Activated CD4-positive, alpha-beta T cell treated with anti-CD3 and anti-CD28 coated beads, Interleukin-2, amount 10 ng/mL, durations not matched to agents 7 days and 5 days (primary cell): ENCODE data around the gene POLR2F. TPM values are rescaled to one million over a fixed set of nuclear protein-coding genes. Genes with fewer than 3 reads are reported as not detected.
"Not testable (repeated sequence)": the region's sequence is repeated elsewhere in the genome, so short reads cannot be mapped to it uniquely, and the experiment has no call there.

Experiments
- CTCF ChIA-PET: fragments of 350-600 bp; sonication (Branson Sonifier 250); formaldehyde crosslinking; loops from one replicate; lab custom pipeline; 2021; ENCODE audit warnings: antibody characterized with exemption; lab: Charles Lee
- POLR2A ChIA-PET: fragments of 350-600 bp; sonication (Branson Sonifier 250); formaldehyde crosslinking; loops from one replicate; lab custom pipeline; 2021; ENCODE audit warnings: antibody characterized with exemption; lab: Charles Lee
- DNase-seq: peaks from one replicate; pipeline ENCODE4 v3.0.0-alpha.2; 2020
- H3K27ac Mint-ChIP-seq: one replicate; pipeline ENCODE4 v1.8.0; 2021; ENCODE audit warnings: mild to moderate bottlenecking, moderate library complexity, mixed read lengths
- H3K27me3 Mint-ChIP-seq: one replicate; pipeline ENCODE4 v1.8.0; 2021; ENCODE audit warnings: mixed read lengths
- H3K36me3 Mint-ChIP-seq: one replicate; pipeline ENCODE4 v1.8.0; 2021; ENCODE audit warnings: low read depth, mixed read lengths
- H3K4me1 Mint-ChIP-seq: one replicate; pipeline ENCODE4 v1.8.0; 2021; ENCODE audit warnings: mixed read lengths
- H3K4me3 Mint-ChIP-seq: one replicate; pipeline ENCODE4 v1.8.0; 2021; ENCODE audit warnings: mild to moderate bottlenecking, moderate library complexity, mixed read lengths
- H3K9me3 Mint-ChIP-seq: one replicate; pipeline ENCODE4 v1.8.0; 2021; ENCODE audit warnings: mixed read lengths
- total RNA-seq, 2 experiments: library from RNA; stranded (reverse); gene quantifications; one replicate each; pipeline ENCODE4 v1.2.3, GENCODE V29; 2021

The POLR2F gene
- total RNA-seq, 2 experiments from 2014 or later, result 58.5 to 66.3 TPM

DNA sequence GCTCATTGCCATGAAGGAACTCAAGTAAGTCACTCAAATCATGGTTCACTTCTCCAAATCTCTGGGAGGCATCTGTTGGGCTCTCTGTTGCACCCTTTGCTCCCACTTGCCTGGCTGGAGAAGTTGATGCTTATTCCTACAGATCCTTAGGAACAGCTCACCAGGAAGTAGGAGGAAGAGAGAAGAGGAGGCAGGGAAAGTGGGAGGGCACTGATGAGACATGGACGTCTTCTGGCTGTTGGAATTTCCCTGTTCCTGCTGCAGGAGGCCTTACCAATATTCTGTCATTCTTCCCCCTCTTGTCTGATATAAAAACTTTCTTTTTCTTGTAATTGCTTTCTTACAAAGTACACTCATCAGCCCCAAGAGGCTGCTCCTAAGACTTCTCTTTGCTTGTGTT is 13.6 kb downstream of the POLR2F start:
- H3K4me3 Mint-ChIP-seq, result no peak overlapping the region
- DNase-seq, result no peak
- H3K27ac Mint-ChIP-seq, result no peak overlapping the region
- H3K27me3 Mint-ChIP-seq, result no peaks in the 10 kb centered on the region
- H3K9me3 Mint-ChIP-seq, result no peaks in the 10 kb centered on the region
- H3K36me3 Mint-ChIP-seq, result peaks cover 17% of the 10 kb centered on the region
- CTCF ChIA-PET, result interaction anchor here (1.0 to 3.5 kb wide), 3 partner anchors 9 to 148 kb away, joined by 4 to 13 read pairs (median 8); partner anchors contain the start of genes C22orf23 and POLR2F
- peaks cover 2% of the 10 kb centered on the region for H3K4me1 Mint-ChIP-seq
- POLR2A ChIA-PET, result no interaction called here

GRCh38 chr22:37967637-37968451 is 14.3 kb downstream of the POLR2F start:
- CTCF ChIA-PET, result interaction anchor here (1.0 to 3.5 kb wide), 4 partner anchors 9 to 149 kb away, joined by 3 to 13 read pairs (median 6); partner anchors contain the start of genes C22orf23 and POLR2F
- peaks cover 14% of the 10 kb centered on the region for H3K36me3 Mint-ChIP-seq
- no peak overlapping the region for H3K4me3 Mint-ChIP-seq
- peaks cover 2% of the 10 kb centered on the region for H3K4me1 Mint-ChIP-seq
- H3K9me3 Mint-ChIP-seq, result no peaks in the 10 kb centered on the region
- H3K27ac Mint-ChIP-seq, result peak overlapping the region; percentile 27
- POLR2A ChIA-PET, result no interaction called here
- no peaks in the 10 kb centered on the region for H3K27me3 Mint-ChIP-seq
- DNase-seq, result no peak

DNA sequence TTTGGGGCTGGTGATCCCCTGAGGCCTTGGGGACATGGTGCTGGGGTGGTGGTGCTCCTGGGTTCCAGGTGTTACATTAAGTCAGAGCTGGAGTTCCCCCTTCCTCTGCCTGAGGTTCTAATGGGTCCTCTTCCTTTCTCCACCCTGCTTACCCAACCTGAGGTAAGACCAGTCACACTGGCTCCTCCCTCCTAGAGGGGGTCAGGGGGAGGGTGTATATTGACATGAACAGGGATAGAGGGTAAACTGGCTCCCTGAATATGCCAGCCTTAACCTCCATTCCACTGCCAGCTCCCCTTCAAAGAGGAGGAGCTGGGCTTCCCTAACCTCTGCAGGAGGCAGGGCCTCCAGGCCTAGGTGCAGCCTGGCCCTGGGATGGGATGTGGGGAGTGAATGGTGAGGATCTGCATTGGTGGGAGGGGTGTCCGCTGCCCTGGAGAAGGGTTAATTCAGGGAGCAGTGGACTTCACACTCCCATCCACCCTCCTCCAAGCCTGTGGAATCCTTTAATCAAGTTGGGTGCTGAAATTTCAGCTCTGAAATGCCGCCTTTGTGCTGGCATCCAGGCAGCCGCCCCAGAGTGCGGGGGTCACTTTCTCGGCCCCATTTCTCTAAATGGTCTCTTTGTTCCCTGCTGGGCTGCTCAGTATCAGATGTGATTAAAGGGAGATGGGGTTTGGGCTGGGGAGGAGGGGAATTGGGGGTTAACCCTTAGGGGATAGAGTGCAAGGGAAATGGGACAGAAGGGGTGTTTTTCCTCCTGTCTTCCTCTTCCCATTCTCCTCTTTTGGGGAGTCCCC is 15.2 kb downstream of the POLR2F start:
- Mint-ChIP-seq H3K27me3 (no peaks in the 10 kb centered on the region), H3K9me3 (no peaks in the 10 kb centered on the region), H3K4me1 (peaks cover 2% of the 10 kb centered on the region), H3K27ac (peak overlapping the region; percentile 27), H3K4me3 (no peak overlapping the region), H3K36me3 (peaks cover 14% of the 10 kb centered on the region)
- DNase-seq, result no peak
- ChIA-PET CTCF (interaction anchor here (1.0 to 2.4 kb wide), 2 partner anchors 15 to 24 kb away, joined by 3 to 8 read pairs; partner anchors contain the start of genes C22orf23 and POLR2F), POLR2A (no interaction called here)

- no peak overlapping the region for H3K27ac Mint-ChIP-seq
- no peaks in the 10 kb centered on the region for H3K9me3 Mint-ChIP-seq
- no peak for DNase-seq
- no peak overlapping the region for H3K4me3 Mint-ChIP-seq
- H3K27me3 Mint-ChIP-seq, result no peaks in the 10 kb centered on the region
- H3K36me3 Mint-ChIP-seq, result peaks cover 14% of the 10 kb centered on the region
- ChIA-PET POLR2A (no interaction called here), CTCF (interaction anchor here (0.8 kb wide), 1 partner anchor 650 kb away, joined by 3 read pairs; no protein-coding TSS in a partner anchor)
- peaks cover 2% of the 10 kb centered on the region for H3K4me1 Mint-ChIP-seq
Measured at GRCh38 chr22:37970864-37971263, 17.4 kb downstream of the POLR2F start.

DNA sequence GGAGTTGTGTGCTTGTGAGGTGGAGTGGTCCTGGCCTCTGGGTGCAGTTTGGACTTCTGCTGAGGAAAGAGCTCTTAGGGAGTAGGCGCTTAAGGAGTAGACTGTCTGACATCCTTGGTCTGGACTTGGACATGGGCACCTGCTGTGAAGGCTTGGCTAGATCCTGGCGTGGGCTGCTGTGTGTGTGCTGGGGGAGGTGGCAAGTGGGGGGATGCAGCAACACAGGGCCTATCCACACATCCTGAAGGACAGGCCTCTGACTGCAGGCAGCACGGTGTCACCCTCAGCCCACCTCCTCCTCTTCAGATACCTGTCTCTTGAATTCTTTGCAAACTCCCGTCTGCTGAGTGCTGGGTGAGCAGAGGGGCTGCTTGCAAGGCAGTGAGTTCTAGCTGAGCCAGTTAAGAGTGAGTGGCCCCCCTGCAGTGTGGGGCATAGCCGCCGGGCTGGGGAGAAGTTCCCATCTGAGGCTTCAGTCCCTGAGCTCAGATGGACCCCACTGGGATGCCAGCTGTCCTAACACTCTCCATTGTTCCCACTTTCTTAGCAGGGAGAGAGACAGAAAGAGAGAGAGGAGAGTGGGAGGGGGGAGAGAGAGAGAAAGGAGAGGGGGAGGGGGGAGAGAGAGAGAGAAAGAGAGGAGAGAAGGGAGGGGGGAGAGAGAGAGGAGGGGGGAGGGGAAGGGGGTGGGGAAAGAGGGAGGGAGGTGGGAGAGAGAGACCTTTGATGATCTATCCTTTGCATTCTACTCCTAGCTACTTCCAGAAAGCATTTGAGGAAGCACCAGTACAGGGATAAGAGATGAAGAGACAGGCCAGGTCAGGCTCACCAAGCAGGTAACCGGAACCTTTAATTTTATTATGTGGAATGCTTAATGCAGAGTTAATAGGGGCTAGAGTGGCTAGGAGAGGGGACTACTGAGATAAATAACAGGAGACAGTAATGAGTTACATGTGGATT is 18.3 kb downstream of the POLR2F start:
- Mint-ChIP-seq H3K27ac (no peak overlapping the region), H3K4me3 (no peak overlapping the region), H3K36me3 (peaks cover 14% of the 10 kb centered on the region), H3K9me3 (no peaks in the 10 kb centered on the region), H3K4me1 (no peaks in the 10 kb centered on the region), H3K27me3 (no peaks in the 10 kb centered on the region)
- ChIA-PET CTCF (interaction anchor here (0.8 kb wide), 1 partner anchor 650 kb away, joined by 3 read pairs; no protein-coding TSS in a partner anchor), POLR2A (no interaction called here)
- DNase-seq, result no peak

- Mint-ChIP-seq H3K27me3 (no peaks in the 10 kb centered on the region), H3K9me3 (no peaks in the 10 kb centered on the region), H3K4me1 (no peaks in the 10 kb centered on the region), H3K27ac (no peak overlapping the region), H3K4me3 (no peak overlapping the region), H3K36me3 (peaks cover 11% of the 10 kb centered on the region)
- CTCF ChIA-PET, result no interaction called here
- no peak for DNase-seq
- POLR2A ChIA-PET, result interaction anchor here (0.6 kb wide), 1 partner anchor 10 kb away, joined by 5 read pairs; no protein-coding TSS in a partner anchor
Measured at GRCh38 chr22:37972527-37972926, 19.0 kb downstream of the POLR2F start.

- Mint-ChIP-seq H3K4me1 (no peaks in the 10 kb centered on the region), H3K4me3 (no peak overlapping the region), H3K9me3 (no peaks in the 10 kb centered on the region), H3K36me3 (peaks cover 8% of the 10 kb centered on the region), H3K27ac (no peak overlapping the region), H3K27me3 (no peaks in the 10 kb centered on the region)
- POLR2A ChIA-PET, result no interaction called here
- DNase-seq, result no peak
- CTCF ChIA-PET, result interaction anchor here (0.6 to 1.3 kb wide), 2 partner anchors 19 to 25 kb away, joined by 3 read pairs; no protein-coding TSS in a partner anchor
Measured at GRCh38 chr22:37973271-37974170, 20.0 kb downstream of the POLR2F start.

DNA sequence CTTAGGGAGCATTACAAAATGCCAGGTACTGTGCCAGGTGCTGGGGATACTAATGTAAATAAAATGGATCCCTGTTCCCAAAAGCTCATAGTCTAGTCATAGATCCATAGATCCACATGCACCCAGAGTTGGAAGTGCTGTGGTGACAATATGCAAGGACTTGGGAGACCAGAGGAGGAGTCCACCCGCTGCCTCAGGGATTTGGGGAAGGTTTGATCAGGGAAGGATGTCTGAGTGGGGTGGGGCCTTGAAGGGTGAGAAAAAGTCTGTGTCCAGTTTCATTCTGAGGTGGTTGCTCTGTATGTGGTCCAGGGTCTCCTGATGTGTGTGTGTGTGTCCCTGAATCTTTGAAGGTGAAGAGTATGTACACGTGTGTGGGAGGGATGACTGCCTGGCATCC is 21.7 kb downstream of the POLR2F start:
- Mint-ChIP-seq H3K4me3 (no peak overlapping the region), H3K9me3 (no peaks in the 10 kb centered on the region), H3K36me3 (peaks cover 2% of the 10 kb centered on the region), H3K27me3 (no peaks in the 10 kb centered on the region), H3K27ac (no peak overlapping the region), H3K4me1 (no peaks in the 10 kb centered on the region)
- ChIA-PET POLR2A (no interaction called here), CTCF (no interaction called here)
- no peak for DNase-seq

DNA sequence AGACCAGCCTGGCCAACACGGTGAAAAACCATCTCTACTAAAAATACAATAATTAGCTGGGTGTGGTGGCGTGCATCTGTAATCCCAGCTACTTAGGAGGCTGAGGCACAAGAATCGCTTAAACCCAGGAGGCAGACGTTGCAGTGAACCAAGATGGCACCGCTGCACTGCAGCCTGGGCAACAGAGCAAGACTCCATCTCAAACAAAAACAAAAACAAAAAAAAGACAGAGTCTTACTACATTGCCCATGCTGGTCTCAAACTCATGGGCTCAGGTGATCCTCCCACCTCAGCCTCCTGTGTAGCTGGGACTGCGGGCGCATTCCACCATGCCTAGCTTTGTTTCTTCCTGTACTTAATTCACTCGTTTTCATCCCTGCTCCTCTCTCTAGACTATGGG is 22.5 kb downstream of the POLR2F start:
- H3K9me3 Mint-ChIP-seq, H3K4me1 Mint-ChIP-seq, H3K36me3 Mint-ChIP-seq, POLR2A ChIA-PET, H3K27ac Mint-ChIP-seq, H3K27me3 Mint-ChIP-seq, H3K4me3 Mint-ChIP-seq, DNase-seq: not testable (repeated sequence)
- CTCF ChIA-PET, result interaction anchor here (0.6 to 1.7 kb wide), 3 partner anchors 9 to 41 kb away, joined by 3 to 4 read pairs (median 3); no protein-coding TSS in a partner anchor

DNA sequence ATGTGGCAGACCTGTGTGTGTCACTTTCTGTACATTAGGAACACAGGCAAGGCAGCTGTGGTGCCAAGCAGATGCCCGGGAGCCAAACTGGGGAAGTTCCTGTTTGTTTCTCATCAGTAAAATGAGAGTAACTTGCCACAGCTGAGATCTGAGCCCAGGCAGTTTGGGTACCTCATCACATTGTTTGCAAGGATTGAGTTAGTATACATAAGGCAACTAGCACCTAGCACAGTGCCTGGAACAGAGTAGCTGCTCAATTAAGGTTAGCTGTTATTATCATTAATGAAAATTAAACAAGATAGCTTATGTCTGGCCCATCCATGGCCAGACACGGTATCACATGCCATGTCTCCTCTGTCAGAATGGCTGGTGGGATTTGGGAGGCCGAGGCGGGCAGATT is 23.0 kb downstream of the POLR2F start:
- Mint-ChIP-seq H3K4me1 (no peaks in the 10 kb centered on the region), H3K27me3 (no peaks in the 10 kb centered on the region), H3K4me3 (no peak overlapping the region), H3K9me3 (no peaks in the 10 kb centered on the region), H3K27ac (no peak overlapping the region), H3K36me3 (peaks cover 2% of the 10 kb centered on the region)
- DNase-seq, result no peak
- CTCF ChIA-PET, result interaction anchor here (0.8 to 1.7 kb wide), 2 partner anchors 9 to 11 kb away, joined by 3 to 4 read pairs; no protein-coding TSS in a partner anchor
- POLR2A ChIA-PET, result no interaction called here

- Mint-ChIP-seq H3K27me3 (no peaks in the 10 kb centered on the region), H3K4me3 (no peak overlapping the region), H3K9me3 (no peaks in the 10 kb centered on the region), H3K27ac (no peak overlapping the region), H3K4me1 (no peaks in the 10 kb centered on the region), H3K36me3 (no peaks in the 10 kb centered on the region)
- ChIA-PET CTCF (no interaction called here), POLR2A (no interaction called here)
- DNase-seq, result no peak
Measured at GRCh38 chr22:37979782-37980181, 26.3 kb downstream of the POLR2F start.
